ENCODE data around the gene COMT.
A peak's percentile ranks its signal among the peaks of the same experiment; 100 is the strongest.

COMT gene

GRCh38 chr22:19968450-19968891 lies 26.9 kb downstream of the COMT start:
- no peak for DNase-seq

- DNase-seq, result no peak
Measured at GRCh38 chr22:19969141-19969928, 27.8 kb downstream of the COMT start.

- DNase-seq, result no peak
Measured at GRCh38 chr22:19970031-19970478, 28.5 kb downstream of the COMT start.

- DNase-seq, result peak; percentile 57
Measured at GRCh38 chr22:19970479-19971275, 29.1 kb downstream of the COMT start.

- no peak for DNase-seq
Measured at GRCh38 chr22:19971276-19972124, 29.9 kb downstream of the COMT start.

- no peak for DNase-seq
Measured at GRCh38 chr22:19972251-19972650, 30.7 kb downstream of the COMT start.

GRCh38 chr22:19972652-19973550 lies 31.3 kb downstream of the COMT start:
- no peak for DNase-seq

GRCh38 chr22:19973551-19974267 lies 32.1 kb downstream of the COMT start:
- DNase-seq, result no peak

GRCh38 chr22:19974268-19974861 lies 32.8 kb downstream of the COMT start:
- no peak for DNase-seq

GRCh38 chr22:19974935-19975706 lies 33.5 kb downstream of the COMT start:
- DNase-seq, result no peak

- DNase-seq, result no peak
Measured at GRCh38 chr22:19975707-19976035, 34.1 kb downstream of the COMT start.

- DNase-seq, result no peak
Measured at GRCh38 chr22:19976671-19977070, 35.1 kb downstream of the COMT start.

GRCh38 chr22:19977296-19978243 lies 36.0 kb downstream of the COMT start:
- DNase-seq, result no peak

GRCh38 chr22:19978748-19979147 lies 37.2 kb downstream of the COMT start:
- DNase-seq, result no peak

- DNase-seq, result no peak
Measured at GRCh38 chr22:19979712-19980493, 38.3 kb downstream of the COMT start.

GRCh38 chr22:19980766-19981165 lies 39.2 kb downstream of the COMT start:
- no peak for DNase-seq

GRCh38 chr22:19981171-19981960 lies 39.8 kb downstream of the COMT start:
- DNase-seq, result no peak

All from right kidney (tissue), 1 donor.